B cell (primary cell): Measurements from ENCODE around the gene TAGLN2. TPM values are rescaled to one million over a fixed set of nuclear protein-coding genes. Genes with fewer than 3 reads are reported as not detected.

Source experiments
- ATAC-seq: fragments of 200-7000 bp; cut with Tn5 transposase; one replicate; pipeline ENCODE4 v1.10.0; 2021; ENCODE audit warnings: low read depth, mild to moderate bottlenecking, moderate number of reproducible peaks, moderate library complexity
- CTCF ChIA-PET: fragments of 350-600 bp; sonication (Branson Sonifier 250); formaldehyde crosslinking; loops from one replicate; lab custom pipeline; 2021; ENCODE audit warnings: antibody characterized with exemption, inconsistent platforms; lab: Charles Lee
- POLR2A ChIA-PET: fragments of 350-600 bp; sonication (Branson Sonifier 250); formaldehyde crosslinking; loops from one replicate; lab custom pipeline; 2021; ENCODE audit warnings: antibody characterized with exemption; lab: Charles Lee
- DNase-seq: peaks from one replicate; pipeline ENCODE4 v3.0.0; 2013
- H2AFZ ChIP-seq: 2 replicates; pipeline ENCODE4 v1.6.1; 2012; ENCODE audit warnings: mild to moderate bottlenecking, low read depth, low read length; ENCODE audit not compliant: insufficient read depth, poor library complexity, severe bottlenecking
- H3K27ac ChIP-seq, 2 donors: 1 replicate in 1 of 2; 2 replicates in 1 of 2; pipeline ENCODE4 v1.5.1; 2012 to 2013; ENCODE audit warnings: low read length in 2 of 2, mild to moderate bottlenecking in 2 of 2, moderate library complexity in 1 of 2
- H3K27me3 ChIP-seq, 4 experiments: fragments of 200-600 bp in 1 of 4; sonication (generic) in 1 of 4; replicated peaks in 1 of 4; 1 replicate in 2 of 4; 2 replicates in 2 of 4; pipeline versions ENCODE4 v1.6.1 to v1.7.0; 2013 to 2016; ENCODE audit warnings: low read length in 3 of 4, mild to moderate bottlenecking in 2 of 4, mixed read lengths in 1 of 4, moderate library complexity in 1 of 4; ENCODE audit not compliant: insufficient read depth in 4 of 4, control insufficient read depth in 3 of 4; ENCODE audit errors: control extremely low read depth in 1 of 4
- H3K36me3 ChIP-seq, 2 experiments: replicated peaks in 1 of 2; 1 replicate in 1 of 2; 2 replicates in 1 of 2; pipeline versions ENCODE4 v1.6.1 to v1.7.1; 2013; ENCODE audit warnings: low read length in 1 of 2; ENCODE audit not compliant: insufficient read depth in 2 of 2, control insufficient read depth in 1 of 2; ENCODE audit errors: control extremely low read depth in 1 of 2, extremely low read depth in 1 of 2
- H3K4me1 ChIP-seq, 2 donors: fragments of 200-600 bp in 1 of 2; sonication (generic) in 1 of 2; 1 replicate in 1 of 2; 2 replicates in 1 of 2; pipeline versions ENCODE4 v1.5.1 to v1.6.1; 2013 to 2017; ENCODE audit warnings: low read length in 2 of 2; ENCODE audit not compliant: control insufficient read depth in 2 of 2, insufficient read depth in 2 of 2
- H3K4me2 ChIP-seq: replicated peaks from 2 replicates; pipeline ENCODE3; 2012; ENCODE audit warnings: mild to moderate bottlenecking, low read depth, low read length; ENCODE audit not compliant: poor library complexity, severe bottlenecking
- H3K4me3 ChIP-seq, 5 experiments: fragments of 200-600 bp in 1 of 5; sonication (generic) in 1 of 5; 1 replicate in 3 of 5; 2 replicates in 2 of 5; pipeline versions ENCODE4 v1.5.1 to v1.7.0; 2011 to 2016; ENCODE audit warnings: low read length in 4 of 5, mild to moderate bottlenecking in 4 of 5, low read depth in 2 of 5, control low read depth in 1 of 5, moderate library complexity in 1 of 5; ENCODE audit not compliant: insufficient read depth in 1 of 5; ENCODE audit errors: control extremely low read depth in 1 of 5, extremely low read depth in 1 of 5
- H3K79me2 ChIP-seq: fragments of 200-600 bp; sonication (generic); one replicate; pipeline ENCODE4 v1.6.0; 2016; ENCODE audit warnings: low read length; ENCODE audit not compliant: control insufficient read depth, insufficient read depth
- H3K9ac ChIP-seq: fragments of 200-600 bp; sonication (generic); 2 replicates; pipeline ENCODE4 v1.6.1; 2017; ENCODE audit warnings: mild to moderate bottlenecking, low read length, moderate library complexity
- H3K9me3 ChIP-seq, 3 donors: one replicate each; pipeline versions ENCODE4 v1.6.1 to v1.7.1; 2013; ENCODE audit warnings: low read length in 2 of 3; ENCODE audit not compliant: control insufficient read depth in 2 of 3, insufficient read depth in 1 of 3; ENCODE audit errors: control extremely low read depth in 1 of 3
- H4K20me1 ChIP-seq: 2 replicates; pipeline ENCODE4 v1.6.0; 2012; ENCODE audit warnings: mild to moderate bottlenecking, low read length; ENCODE audit not compliant: insufficient read depth, control insufficient read depth, poor library complexity, severe bottlenecking
- H3K27ac Mint-ChIP-seq: one replicate; pipeline ENCODE4 v1.8.0; 2021; ENCODE audit warnings: mixed read lengths
- H3K27me3 Mint-ChIP-seq: one replicate; pipeline ENCODE4 v1.8.0; 2021; ENCODE audit warnings: mixed read lengths
- H3K4me1 Mint-ChIP-seq: one replicate; pipeline ENCODE4 v1.8.0; 2021; ENCODE audit warnings: mixed read lengths
- H3K4me3 Mint-ChIP-seq: one replicate; pipeline ENCODE4 v1.8.0; 2021; ENCODE audit warnings: mixed read lengths
- H3K9me3 Mint-ChIP-seq: one replicate; pipeline ENCODE4 v1.8.0; 2022; ENCODE audit warnings: mixed read lengths; ENCODE audit not compliant: insufficient read depth
- CTCF ChIP-seq: fragments of 200-600 bp; IDR thresholded peaks from one replicate; pipeline ENCODE4 v1.8.0; 2022; ENCODE audit warnings: antibody characterized with exemption, mild to moderate bottlenecking
- EZH2 ChIP-seq: IDR thresholded peaks from 2 replicates; pipeline ENCODE4 v1.6.1; 2012; ENCODE audit warnings: borderline replicate concordance, low read depth, mild to moderate bottlenecking, moderate library complexity, low read length; ENCODE audit not compliant: insufficient read depth, poor library complexity, severe bottlenecking
- WGBS: methylation state at CpG from one replicate; pipeline ENCODE4 v1.1.5; 2013; ENCODE audit warnings: missing lambda C conversion rate; ENCODE audit not compliant: insufficient coverage; 5-methylcytosine and 5-hydroxymethylcytosine counted together
- intact Hi-C: fragments of 100-400 bp; cut with micrococcal nuclease; formaldehyde crosslinking; loops from one replicate; pipeline ENCODE4 v1.10.0; 2022
- polyA plus RNA-seq: library from polyadenylated mRNA; depleted of rRNA; stranded (reverse); fragments of >200 nt; gene quantifications from 2 replicates; pipeline ENCODE4 v1.2.3, GENCODE V29; 2012
- total RNA-seq, 2 donors: library from RNA; stranded (reverse); fragments of 120-200 nt in 1 of 2; gene quantifications; 1 replicate in 1 of 2; 2 replicates in 1 of 2; pipeline versions ENCODE4 v1.2.3 to v1.2.4, GENCODE V29; 2013 to 2022

The TAGLN2 gene
- total and polyA plus RNA-seq, 2 donors (not counting 1 experiment from before 2014, with no cell fraction given): 342 to 721 TPM

DNA sequence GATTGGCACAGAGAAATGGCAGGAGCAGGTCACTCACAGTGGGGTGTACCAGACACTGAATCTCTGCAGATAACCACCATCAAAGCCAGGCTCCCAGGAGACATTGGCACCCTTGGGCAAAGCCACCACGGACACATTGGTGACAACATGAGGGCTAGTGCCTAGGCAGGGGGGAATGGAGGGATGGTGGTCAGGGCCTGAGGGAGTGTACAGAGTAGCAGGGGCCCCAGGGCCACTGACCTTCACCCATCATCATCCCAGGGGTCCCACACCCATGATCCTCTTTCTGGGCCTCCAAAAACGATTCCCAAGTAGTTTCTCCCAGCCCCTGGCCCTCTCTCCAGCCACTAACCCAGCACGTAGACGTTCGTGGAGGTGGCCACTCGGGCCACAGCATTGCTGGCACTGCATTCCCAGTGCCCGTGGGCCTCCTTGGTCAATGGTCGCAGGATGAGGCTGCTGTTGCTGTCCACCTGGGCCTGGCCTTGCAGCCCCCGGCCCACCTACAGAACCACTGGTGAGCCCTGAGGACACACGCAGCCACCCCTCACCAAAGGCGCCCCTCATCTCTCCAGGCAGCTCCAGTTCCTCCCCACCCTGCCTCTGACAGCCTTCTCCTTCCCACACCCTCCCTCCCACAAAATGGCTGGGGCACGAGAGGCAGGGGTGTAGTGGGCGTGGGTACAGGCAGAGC is 5.9 kb upstream of the TAGLN2 start:
- TF ChIP-seq CTCF (no peak), EZH2 (no peak)
- no peak for ATAC-seq
- 84% methylated on average over 9 of the region's 13 CpGs for WGBS
- H3K36me3 ChIP-seq: no peaks in the 10 kb centered on the region
- peak; percentile 20 for DNase-seq
- intact Hi-C loops: no loop called here
- Mint-ChIP-seq H3K4me1 (peaks cover 16% of the 10 kb centered on the region), H3K4me3 (no peak overlapping the region), H3K27ac (no peak overlapping the region), H3K9me3 (no peaks in the 10 kb centered on the region), H3K27me3 (peaks cover 7% of the 10 kb centered on the region)
- peaks cover 8 to 12% of the 10 kb centered on the region in 2 donors for H3K4me1 ChIP-seq
- no peaks in the 10 kb centered on the region for H3K27me3 ChIP-seq
- H3K27ac ChIP-seq: no peak overlapping the region
- no peak overlapping the region for H3K4me2 ChIP-seq
- H3K9ac ChIP-seq: no peak overlapping the region
- H3K79me2 ChIP-seq: peaks cover 21% of the 10 kb centered on the region
- H3K4me3 ChIP-seq: no peak overlapping the region
- POLR2A ChIA-PET: no interaction called here
- H3K9me3 ChIP-seq: no peaks in the 10 kb centered on the region
- CTCF ChIA-PET: interaction anchor here (1.0 to 10.7 kb wide), 4 partner anchors 10 to 76 kb away, joined by 3 to 177 read pairs (median 4); no protein-coding TSS in a partner anchor
- H4K20me1 ChIP-seq: no peaks in the 10 kb centered on the region
- no peak overlapping the region for H2AFZ ChIP-seq

GRCh38 chr1:159930634-159931033 is 5.3 kb upstream of the TAGLN2 start:
- no peak overlapping the region for H2AFZ ChIP-seq
- Mint-ChIP-seq H3K27me3 (peaks cover 7% of the 10 kb centered on the region), H3K4me1 (peaks cover 16% of the 10 kb centered on the region), H3K9me3 (no peaks in the 10 kb centered on the region), H3K27ac (no peak overlapping the region), H3K4me3 (no peak overlapping the region)
- ATAC-seq: no peak
- no peaks in the 10 kb centered on the region for H3K36me3 ChIP-seq
- no peaks in the 10 kb centered on the region for H4K20me1 ChIP-seq
- TF ChIP-seq CTCF (no peak), EZH2 (no peak)
- no peak overlapping the region for H3K4me2 ChIP-seq
- WGBS: 91% methylated on average over 7 of the region's 8 CpGs
- peak; percentile 11 for DNase-seq
- no peak overlapping the region for H3K4me3 ChIP-seq
- no peak overlapping the region for H3K27ac ChIP-seq
- intact Hi-C loops: no loop called here
- ChIA-PET CTCF (interaction anchor here (1.0 to 1.8 kb wide), 3 partner anchors 9 to 77 kb away, joined by 3 to 5 read pairs (median 3); no protein-coding TSS in a partner anchor), POLR2A (no interaction called here)
- H3K27me3 ChIP-seq: no peaks in the 10 kb centered on the region
- H3K4me1 ChIP-seq: peaks cover 9 to 12% of the 10 kb centered on the region in 2 donors
- peaks cover 27% of the 10 kb centered on the region for H3K79me2 ChIP-seq
- no peak overlapping the region for H3K9ac ChIP-seq
- H3K9me3 ChIP-seq: no peaks in the 10 kb centered on the region
